ENCODE measurements around the gene HPGD.
"Not testable (repeated sequence)": the region's sequence is repeated elsewhere in the genome, so short reads cannot be mapped to it uniquely, and the experiment has no call there.

HPGD gene

GRCh38 chr4:174524242-174524641 is 2.0 kb upstream of the HPGD start:
- no peak for DNase-seq

DNA sequence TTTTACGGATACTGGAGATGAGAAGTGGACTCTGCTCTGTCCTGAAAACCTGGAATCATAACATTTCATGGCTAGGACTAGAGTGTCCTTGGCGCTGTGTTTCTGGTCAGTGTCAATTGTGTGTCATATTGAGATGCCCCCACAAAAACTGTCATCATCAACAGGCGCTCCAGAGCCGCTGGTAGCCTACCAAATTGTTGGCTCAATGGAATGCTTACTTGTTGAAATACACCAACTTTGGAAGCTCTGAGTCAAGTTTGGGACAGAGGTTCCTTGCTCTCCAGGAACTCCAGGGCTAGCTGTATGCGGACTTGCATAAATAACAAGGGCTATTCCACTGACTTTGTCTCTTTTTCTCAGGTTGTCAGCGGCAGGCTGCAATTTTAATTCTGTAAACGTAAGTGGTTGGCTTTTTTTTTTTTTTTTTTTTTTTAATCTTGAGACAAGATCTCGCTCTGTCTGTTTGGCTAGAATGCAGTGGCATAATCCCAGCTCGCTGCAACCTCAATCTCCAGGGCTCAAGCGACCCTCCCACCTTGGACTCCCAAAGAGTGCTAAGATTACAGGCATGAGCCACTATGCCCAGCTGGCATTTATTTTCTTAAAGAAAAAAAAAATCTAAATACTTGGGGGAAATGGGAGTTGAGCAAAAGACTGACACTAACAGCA is 871 bp upstream of the HPGD start:
- DNase-seq = no peak

GRCh38 chr4:174521800-174522182 is 497 bp downstream of the HPGD start:
- DNase-seq = no peak

- DNase-seq = no peak
These were observed 1.6 kb downstream of the HPGD start for GRCh38 chr4:174520660-174521059.

DNA sequence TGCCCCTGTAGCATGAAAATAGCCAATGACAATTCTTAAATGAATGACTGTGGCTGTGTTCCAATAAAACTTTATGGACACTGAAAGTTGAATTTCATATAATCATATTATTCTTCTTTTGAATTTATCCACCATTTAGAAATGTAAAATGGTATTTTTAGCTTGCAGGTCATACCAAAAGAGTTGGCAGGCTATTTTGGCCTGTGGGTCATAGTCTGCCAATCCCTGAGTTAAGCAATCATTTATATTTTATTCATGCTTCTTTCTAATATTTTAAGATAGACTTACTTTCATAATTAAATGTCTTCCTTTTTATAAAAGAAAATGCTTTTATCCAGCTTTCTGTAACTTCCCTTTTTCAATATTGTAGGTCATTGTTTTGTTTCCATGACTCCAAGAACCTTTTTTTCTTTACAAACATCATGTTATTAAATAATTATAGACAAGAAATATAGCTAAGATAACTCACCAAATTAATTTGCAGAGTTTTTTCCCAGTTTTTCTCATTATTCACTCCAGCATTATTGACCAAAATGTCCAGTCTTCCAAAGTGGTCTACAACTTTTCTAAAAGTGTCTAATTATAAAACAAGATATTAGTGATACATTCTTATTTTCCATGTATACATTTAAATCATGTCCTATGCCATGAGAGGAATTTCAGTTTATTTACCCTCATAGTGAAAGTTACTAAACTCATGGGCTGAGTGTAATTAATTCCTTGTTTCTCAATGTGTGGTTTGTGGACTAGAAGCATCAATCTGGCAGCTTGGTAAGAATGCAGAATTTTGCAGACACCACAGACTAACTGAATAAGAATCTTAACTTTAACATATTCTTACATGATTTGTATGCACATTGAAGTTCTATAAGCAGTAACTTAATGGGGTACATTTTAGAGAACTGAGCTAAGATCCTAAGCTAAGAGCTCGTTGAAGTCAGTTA is 4.5 kb downstream of the HPGD start:
- DNase-seq = no peak

GRCh38 chr4:174516794-174517193 is 5.5 kb downstream of the HPGD start:
- DNase-seq = no peak

DNA sequence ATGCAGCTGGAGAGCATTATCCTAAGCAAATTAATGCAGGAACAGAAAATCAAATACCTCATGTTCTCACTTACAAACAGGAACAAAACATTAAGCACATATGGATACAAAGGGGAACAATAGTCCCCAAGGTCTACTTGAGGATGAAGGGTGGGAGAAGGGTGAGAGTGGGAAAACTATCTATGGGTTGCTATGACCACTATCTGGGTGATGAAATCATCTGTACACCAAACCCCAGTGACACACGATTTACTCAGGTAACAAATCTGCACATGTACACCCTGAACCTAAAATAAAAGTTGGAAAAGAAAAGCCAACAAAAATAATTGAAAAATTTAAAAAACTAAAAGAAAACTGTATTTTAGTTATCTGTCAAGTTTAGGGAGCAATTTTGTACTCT is 5.9 kb downstream of the HPGD start:
- DNase-seq = no peak

- DNase-seq = no peak
These were observed 9.5 kb downstream of the HPGD start for GRCh38 chr4:174512745-174513144.

GRCh38 chr4:174505892-174506291 is 16.4 kb downstream of the HPGD start:
- DNase-seq = no peak

DNA sequence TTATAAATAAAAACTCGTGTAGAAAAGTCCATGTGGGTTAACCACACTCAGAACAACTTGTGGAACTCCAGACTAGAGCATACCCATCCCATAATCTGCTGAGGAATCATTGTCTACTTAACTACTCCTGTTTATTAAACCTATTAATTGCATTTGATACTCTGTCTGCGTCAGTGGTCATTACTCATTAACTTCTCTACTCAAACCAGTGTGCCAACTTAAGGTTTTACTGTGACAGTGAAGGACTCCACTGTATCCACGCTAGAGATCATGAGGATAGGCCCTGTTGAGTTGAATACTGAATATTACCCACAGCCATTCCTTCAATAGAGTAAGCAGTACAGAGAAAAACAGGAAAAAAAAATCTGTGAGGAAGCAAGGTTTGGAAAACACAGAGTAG is 17.3 kb downstream of the HPGD start:
- no peak for DNase-seq

DNA sequence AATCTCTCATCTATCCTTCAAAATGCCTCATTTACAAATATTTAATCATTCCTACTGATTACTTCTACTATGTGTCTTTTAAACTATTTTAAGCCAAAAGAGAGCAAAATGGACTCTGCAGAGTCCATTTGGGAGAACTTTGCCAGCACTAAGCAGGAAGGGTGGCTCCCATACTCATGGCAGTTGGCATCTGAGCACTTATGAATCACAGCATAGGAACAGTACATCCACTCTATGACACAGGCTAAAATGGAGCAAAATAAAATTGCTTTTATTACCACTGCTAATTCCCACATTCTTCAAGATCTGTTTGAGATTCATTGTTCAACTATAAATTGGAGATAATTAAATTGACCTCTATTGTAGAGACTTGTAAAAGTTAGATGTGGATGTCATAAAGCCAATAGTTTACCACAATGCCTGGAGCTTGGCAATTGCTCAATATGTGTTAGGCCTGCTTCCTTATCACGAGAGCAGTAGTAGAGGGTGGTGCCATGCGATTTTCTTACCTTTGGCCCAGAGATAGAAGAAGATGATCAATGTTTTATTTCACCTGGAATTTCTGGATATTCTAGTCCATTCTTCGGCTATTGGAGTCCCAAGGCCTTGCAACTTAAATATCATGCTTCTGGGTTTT is 19.1 kb downstream of the HPGD start:
- no peak for DNase-seq

GRCh38 chr4:174496631-174497432 is 25.5 kb downstream of the HPGD start:
- no peak for DNase-seq

- no peak for DNase-seq
These were observed 26.7 kb downstream of the HPGD start for GRCh38 chr4:174495626-174496025.

DNA sequence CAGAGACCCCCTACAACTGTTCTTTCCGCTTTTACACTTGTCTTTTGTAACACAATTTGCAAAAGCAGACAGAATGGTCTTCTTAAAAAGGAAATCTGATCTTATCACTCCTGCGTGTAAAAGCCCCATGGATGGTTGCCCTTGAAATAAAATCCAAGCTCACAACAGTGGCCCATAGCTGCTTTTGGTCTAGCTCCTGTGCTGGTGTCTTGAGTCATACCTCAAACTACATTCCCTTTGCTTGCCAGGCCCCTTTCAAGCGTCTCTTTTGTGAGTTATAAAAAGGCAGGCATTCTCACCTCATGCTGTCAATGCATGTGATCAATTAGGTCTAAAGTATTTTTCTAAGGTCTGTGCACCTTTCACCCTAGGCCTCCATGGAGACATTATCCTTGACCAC is 27.6 kb downstream of the HPGD start:
- no peak for DNase-seq

DNA sequence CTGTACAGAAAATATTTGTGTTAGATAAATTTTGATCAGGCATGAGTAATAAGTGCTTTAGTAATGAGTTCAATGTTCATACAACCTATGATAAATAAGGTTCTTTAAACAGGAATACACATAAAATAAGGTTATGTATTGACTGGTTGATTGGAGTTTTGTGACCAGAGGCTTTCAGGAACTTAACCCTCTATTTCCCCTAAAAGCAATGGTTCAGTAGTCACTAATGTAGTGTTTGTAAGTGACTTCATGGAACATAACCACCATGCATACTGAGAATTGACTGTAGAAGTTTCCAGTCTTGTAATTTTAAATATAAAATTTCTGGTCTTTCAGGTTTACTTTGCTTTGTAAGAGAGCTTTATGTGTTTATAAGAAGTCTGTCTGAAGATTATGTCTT is 28.1 kb downstream of the HPGD start:
- DNase-seq = no peak

GRCh38 chr4:174490451-174490961 is 31.8 kb downstream of the HPGD start:
- no peak for DNase-seq

GRCh38 chr4:174488368-174488767 is 33.9 kb downstream of the HPGD start:
- DNase-seq = not testable (repeated sequence)

GRCh38 chr4:174485025-174485424 is 37.3 kb downstream of the HPGD start:
- DNase-seq = no peak

DNA sequence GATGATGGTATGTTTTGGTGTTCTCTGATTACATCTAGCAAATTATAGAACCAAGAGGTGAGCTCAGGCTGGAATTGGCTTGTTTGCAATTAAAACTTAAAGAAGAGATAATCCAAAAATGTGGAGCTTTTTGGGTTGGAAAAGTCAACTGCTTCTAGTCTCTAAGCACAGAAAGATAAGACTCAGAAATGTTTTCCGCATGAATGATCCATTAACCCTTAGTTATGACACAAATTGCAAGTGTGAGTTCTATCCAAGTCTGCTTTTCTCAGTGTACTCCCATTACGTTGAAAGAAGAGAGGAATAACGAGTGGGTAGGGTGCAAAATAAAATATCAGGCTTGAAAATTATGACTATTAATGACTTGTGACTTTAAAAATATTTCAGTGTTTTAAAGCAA is 38.5 kb downstream of the HPGD start:
- DNase-seq = no peak

DNA sequence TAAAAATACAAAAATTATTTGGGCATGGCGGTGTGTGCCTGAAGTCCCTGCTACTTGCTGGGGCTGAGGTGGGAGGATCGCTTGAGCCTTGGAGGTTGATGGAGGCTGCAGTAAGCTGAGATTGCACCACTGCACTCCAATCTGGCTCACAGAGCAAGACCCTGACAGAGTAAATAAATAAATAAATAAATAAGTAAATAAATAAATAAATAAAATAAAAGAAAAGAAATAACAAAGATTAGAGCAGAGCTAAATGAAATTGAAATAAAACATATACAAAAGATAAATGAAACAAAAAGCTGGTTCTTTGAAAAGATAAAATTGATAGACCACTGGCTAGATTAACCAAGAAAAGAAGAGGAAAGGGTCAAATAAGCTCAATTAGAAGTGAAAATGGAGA is 43.1 kb downstream of the HPGD start:
- DNase-seq = no peak

- DNase-seq = no peak
These were observed 46.8 kb downstream of the HPGD start for GRCh38 chr4:174475528-174475927.

DNA sequence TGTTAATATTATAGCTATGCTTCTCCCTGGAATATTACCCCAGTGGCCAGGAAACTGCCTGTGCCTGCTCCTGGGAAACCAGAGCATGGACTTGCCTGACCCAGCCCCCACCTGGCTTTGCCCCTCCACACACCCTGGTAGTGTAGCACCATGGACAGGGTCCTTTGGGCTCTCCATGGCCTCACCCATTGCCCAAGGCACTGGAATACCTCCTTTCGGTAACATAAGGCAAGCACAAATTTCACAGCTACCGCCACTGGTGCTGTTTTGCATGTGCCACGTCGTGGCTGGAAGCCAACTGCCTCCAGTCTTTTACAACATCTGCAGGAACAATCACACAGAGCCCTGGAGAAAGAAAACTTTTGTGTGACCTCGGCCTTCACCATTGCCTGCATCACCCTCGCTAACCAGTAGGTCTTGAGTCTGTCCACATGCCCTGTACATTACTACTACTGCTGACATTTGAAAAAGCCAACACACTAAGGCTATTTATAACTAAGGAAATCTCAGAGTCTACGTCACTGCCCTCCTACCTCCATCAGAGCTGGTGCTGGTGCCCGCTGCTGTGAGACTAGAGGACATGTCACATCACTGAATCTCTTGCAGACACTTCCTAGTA is 47.7 kb downstream of the HPGD start:
- peak; percentile 11 for DNase-seq

Data from NCI-H1048 (cell line).